Dedifferentiated amniotic fluid mesenchymal stem cell (primary cell): ENCODE measurements around the gene HSPA1B.
"Not testable (repeated sequence)": the region's sequence is repeated elsewhere in the genome, so short reads cannot be mapped to it uniquely, and the experiment has no call there.

ENCODE experiments used
- DNase-seq: peaks from one replicate; pipeline ENCODE4 v3.0.0-alpha.2; 2016; ENCODE audit errors: extremely low spot score

Gene HSPA1B

DNA sequence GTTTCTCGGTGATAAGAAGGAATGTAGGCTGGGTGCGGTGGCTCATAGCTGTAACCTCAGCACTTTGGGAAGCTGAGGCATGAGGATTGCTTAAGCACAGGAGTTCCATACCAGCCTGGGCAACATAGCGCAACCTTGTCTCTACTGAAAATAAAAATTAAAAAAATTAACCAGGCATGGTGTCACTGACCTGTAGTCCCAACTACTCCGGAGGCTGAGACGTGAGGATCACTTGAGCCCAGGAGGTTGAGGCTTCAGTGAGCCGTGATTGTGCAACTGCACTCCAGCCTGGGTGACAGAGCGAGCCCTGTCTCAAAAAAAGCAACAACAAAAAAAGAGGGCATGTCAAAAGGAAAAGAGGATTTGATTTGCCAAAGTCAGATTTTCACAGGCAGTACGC lies 31.2 kb downstream of the HSPA1B start:
- DNase-seq = no peak

DNA sequence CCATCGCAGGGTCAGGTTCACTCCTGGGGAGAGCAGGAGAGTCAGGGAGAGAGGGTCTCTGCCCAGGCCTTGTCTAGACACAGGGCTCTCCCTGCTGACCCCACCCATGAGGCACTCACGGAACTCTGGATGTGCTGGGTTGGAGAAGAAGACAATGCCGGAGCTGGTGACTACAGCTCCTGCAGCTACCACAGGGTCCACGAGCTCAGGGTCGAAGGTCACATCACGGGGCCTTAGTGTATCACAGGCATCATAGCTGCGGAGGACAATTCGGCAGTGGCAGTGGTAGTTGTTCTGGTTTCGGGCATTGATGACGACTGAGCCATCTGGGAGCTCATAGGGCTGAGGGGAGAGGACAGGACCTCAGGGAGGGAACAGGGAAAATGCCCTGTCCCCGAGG lies 32.4 kb downstream of the HSPA1B start:
- no peak for DNase-seq

GRCh38 chr6:31860349-31860748 lies 32.8 kb downstream of the HSPA1B start:
- DNase-seq = no peak

- DNase-seq = no peak
Observed at GRCh38 chr6:31861150-31861549, 33.6 kb downstream of the HSPA1B start.

DNA sequence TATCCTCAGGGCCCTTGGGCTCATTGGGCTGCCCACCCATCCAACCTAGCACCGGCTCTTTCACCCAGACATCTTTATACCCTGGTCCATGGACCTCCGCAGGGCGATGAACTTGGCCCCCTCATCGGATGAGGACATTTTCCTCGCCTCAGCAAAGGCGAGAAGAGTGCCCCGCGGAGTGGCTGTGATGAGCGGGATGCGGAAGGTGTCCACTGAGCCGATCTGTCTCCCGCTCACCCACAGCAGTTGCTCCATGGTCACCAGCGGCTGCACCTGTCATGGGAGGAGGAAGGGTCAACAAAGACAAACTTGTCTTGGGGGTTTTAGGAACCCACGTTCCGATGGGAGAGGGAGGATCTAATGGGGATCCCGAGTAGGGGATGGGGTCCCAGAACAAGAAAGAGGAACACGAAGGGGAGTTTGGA lies 34.4 kb downstream of the HSPA1B start:
- no peak for DNase-seq

DNA sequence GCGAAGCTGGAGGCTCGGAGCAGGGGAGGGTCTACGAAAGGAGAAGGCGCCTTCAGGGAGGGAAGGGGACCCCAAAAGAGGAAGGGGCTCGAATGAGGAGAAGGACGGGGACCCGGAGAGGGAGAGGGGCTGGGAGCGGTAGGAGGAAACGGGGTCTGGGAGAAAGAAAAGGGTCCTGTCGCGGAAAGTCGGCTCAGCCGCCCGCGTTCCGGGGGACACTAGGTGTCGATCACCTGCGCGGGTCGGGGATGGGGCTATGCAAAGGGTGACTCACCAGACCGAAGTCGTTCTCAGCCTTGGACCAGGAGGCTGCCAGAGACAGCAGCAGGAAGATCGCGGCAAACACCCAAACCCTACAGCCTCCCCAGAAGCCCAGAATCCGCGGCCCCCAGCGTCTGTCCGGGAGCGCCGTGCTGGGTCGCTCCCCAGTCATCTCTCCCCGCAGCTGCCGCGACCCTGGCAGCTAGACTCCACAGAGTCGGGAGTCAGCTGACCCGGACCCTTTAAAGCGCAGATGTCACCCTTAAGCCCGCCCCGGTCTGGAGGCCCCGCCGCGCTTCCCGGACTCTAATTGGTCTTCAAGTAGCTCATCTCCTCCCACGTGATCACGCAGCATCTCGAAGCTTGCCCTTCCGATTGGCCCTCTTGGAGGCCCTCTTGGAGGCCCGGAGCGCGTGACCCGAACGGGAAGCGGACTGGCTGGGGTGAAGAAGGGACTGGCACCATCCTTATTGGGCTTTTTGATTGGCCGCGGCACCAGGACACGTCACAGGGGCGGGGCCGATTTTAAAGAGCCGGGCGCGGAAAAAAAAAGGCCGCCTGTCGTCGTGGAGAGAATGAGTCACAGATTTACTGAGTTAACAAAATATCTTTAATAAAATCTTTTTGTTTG lies 35.1 kb downstream of the HSPA1B start, which contains the start of gene NEU1:
TSS of gene NEU1 (minus strand) at position 478 of the 892 bp plus-strand sequence. CDS start at position 433, 45 bp downstream.
- peak; percentile 100 for DNase-seq

DNA sequence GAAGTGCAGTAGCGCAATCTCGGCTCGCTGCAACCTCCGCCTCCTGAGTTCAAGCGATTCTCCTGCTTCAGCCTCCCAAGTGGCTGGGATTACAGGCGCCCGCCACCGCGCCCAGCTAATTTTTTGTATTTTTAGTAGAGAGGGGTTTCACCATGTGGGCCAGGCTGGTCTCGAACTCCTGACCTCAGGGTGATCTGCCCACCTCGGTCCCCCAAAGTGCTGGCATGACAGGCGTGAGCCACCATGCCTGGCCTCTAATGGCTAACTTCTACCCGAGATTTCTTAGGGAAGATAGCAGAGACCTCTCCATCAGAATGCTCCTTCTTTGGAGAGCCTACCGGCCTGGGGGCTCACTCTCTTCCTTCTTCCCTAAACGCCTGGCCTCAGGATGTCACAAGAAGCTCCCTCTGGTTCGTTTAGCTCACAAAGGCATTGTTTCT lies 36.6 kb downstream of the HSPA1B start:
- not testable (repeated sequence) for DNase-seq

DNA sequence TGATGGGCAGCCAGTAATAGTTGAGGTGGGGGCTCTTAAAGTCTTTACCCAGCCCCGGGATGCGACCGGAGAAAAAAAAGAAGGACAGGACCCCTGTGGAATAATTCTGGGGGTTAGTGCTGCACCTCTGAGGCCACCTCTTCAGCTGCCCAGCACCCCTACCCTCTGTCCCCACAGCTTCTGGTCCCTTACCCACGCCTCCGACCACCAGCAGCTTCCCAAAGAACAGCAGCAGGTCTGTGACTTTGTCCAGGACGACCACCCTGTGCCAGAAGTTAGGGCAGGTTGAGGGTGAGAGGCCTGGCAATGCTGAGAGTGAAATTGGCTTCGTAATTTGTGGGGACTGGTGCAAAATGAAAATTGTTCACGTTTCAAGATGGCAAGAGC lies 37.3 kb downstream of the HSPA1B start:
- DNase-seq = no peak

- no peak for DNase-seq
Observed at GRCh38 chr6:31865205-31866118, 37.9 kb downstream of the HSPA1B start.

DNA sequence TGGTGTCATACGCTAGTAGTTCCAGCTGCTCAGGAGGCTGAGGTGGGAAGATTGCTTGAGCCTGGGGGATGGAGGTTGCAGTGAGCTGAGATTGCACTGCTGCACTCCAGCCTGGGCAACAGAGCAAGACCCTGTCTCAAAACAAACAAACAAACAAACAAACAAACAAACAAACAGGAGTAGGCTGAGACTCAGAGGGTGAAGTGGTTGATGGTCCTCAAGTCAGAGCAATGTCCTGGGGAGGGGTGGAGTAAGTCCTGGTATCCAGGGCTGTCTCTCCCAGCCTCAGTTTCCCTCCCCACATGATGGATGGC lies 41.1 kb downstream of the HSPA1B start:
- not testable (repeated sequence) for DNase-seq

- DNase-seq = no peak
Observed at GRCh38 chr6:31869343-31869742, 41.8 kb downstream of the HSPA1B start.

- DNase-seq = no peak
Observed at GRCh38 chr6:31870385-31870921, 42.9 kb downstream of the HSPA1B start.

DNA sequence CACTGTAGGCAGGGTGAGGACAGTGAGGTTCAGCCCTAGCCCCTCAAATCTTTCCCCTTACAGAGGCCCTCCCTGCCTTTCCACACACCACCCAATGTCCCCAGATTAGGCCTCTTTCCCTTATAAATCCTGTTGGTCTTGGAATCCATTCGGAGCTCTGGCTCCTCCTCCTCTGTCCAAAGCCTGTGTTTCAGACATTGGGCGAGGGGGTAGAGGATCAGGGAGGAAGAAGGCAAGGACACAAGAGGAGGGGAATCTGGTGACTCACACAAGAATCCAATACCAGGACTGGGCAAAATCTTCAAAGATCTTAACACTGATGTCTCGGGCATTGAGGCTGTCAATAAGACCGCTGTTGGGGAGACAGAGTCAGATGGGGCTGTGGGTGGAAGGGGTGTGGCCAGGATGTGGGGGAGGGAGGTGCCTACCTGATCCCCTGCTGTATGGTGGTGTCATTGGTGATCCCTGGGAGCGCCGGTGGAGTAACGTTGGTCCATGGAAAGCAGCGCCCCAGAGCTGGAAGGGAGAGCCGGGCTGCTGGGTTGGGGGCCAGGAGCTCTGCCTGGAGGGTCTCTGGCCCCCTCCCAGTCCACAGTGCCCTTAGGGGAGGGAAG lies 43.6 kb downstream of the HSPA1B start:
- DNase-seq = peak; percentile 20

- no peak for DNase-seq
Observed at GRCh38 chr6:31874084-31874670, 46.6 kb downstream of the HSPA1B start.

DNA sequence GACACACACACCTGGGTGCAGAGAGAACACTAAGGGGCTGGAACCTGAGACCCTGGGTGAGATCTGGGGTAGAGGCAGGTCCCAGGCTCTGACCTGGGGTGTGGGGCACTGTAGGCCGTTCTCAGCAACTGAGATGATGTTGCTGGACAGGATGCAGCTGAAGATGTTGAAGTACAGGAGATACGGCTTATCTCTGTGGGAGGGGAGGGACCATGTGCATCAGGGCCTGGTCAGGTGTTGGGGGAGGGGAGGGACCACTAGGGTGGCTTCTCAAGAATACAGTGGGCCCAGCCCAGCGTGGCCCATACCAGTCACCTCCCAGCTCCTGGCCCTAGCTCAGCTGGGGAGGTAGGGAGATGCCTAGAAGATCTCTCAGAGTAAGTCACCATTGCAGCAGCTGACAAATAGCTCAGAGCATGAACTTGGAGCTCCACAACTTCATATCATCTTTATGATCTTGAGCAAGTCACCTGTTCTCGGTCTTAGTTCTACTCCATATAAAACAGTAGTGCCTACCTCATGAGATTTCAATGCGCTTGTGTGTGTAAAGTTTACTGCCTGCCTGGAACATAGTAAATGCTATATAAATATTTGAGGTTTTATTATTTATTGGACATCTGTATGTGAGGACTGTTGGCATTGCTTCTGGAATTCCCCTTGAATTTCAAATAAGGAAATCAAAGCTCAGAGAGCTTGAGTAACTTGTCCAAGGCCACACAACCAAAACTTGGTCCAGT lies 47.5 kb downstream of the HSPA1B start:
- no peak for DNase-seq

DNA sequence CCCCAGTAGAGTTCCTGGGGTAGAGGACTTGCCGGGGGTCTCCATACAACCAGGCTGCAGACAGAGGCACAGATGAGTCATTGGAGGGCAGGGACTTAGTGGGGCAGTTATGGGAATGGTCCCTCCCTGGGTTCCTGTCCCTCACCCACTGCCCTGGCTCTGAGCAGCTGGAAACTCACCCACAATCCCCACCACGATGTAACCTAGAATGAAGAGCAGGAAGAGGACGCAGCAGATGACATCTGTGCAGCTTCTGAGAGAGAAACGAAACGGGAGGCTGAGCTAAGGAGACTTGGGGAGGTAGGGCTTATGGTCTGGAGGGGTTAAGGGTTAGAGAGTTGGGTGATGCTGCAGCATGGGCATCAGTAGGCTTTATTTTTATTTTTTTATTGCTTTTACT lies 48.3 kb downstream of the HSPA1B start:
- DNase-seq = no peak

DNA sequence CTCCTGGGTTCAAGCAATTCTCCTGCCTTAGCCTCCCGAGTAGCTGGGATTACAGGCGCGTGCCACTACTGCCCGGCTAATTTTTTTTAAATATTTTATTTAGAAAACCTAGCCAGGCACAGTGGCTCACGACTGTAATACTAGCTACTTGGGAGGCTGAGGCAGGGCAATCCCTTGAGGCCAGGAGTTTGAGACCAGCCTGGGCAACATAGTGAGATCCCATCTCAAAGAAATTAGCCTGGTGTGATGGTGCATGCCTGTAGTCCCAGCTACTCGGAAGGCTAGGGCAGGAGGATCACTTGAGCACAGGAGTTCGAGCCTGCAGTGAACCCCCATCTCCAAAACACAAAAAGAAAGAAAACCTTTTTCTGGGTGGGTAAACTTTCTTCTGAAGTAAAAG lies 48.8 kb downstream of the HSPA1B start:
- DNase-seq = no peak

DNA sequence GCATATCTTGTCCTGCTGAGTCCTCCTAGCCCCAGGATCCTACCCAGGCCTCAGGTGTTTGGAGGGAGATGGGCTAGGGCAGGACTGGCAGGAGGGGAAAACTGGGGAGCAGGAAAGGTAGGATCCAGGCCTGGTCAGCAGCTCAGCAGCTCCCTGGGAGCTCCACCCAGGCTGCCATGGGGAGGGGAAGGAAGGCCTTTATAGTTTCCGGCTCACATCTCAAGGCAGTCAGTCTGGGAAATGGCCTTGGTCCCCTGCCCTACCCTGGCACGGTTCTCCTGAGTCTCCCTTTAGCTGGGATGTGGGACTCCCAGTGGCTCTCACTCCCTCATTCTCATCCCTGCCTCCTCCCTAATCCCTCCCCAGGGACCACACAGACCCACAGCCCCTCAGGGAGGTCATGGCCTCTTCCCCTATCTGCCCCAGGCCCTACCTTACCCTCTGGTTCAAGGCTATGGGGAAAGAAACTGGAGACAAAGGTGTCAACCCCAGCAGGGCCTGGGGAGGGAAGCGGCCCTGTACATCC lies 49.6 kb downstream of the HSPA1B start:
- no peak for DNase-seq

- DNase-seq = no peak
Observed at GRCh38 chr6:31877651-31878161, 50.2 kb downstream of the HSPA1B start.

DNA sequence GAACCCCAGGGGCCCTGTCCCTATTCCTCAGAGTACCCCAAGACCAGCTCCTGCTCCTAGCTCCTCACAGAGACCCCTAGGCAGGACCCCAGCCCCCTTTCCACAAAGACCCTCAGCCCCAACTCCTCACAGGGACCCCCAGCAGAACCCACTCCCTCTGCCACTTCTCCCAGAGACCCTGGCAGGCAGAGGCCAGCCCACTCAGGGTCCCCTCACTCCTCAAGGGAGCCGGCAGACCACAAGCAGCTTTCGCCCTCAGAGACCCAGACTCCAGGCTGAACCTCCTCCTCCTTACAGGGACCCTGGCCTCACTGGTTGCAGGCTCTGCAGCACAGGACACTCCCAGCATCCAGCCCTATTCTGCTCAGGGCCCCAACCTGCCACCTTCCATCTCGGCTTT lies 50.7 kb downstream of the HSPA1B start:
- no peak for DNase-seq
